Prostate gland (tissue), 2 donors: Measurements from ENCODE around the gene CYB561D2. TPM values are rescaled to one million over a fixed set of nuclear protein-coding genes. Genes with fewer than 3 reads are reported as not detected.

Experiments
- DNase-seq: peaks from one replicate; pipeline ENCODE4 v3.0.0-alpha.2; 2019; ENCODE audit warnings: low spot score
- H3K27ac ChIP-seq, 2 donors: fragments of 200-600 bp; sonication (generic); 2 replicates each; pipeline ENCODE4 v1.5.1; 2017 to 2019
- H3K27me3 ChIP-seq: fragments of 200-600 bp; sonication (generic); replicated peaks from 2 replicates; pipeline ENCODE4 v1.5.1; 2019; ENCODE audit not compliant: insufficient read depth
- H3K36me3 ChIP-seq, 2 donors: fragments of 200-600 bp; sonication (generic); 1 replicate in 1 of 2; 2 replicates in 1 of 2; pipeline versions ENCODE4 v1.5.1 to v1.8.1; 2017 to 2019
- H3K4me1 ChIP-seq: fragments of 200-600 bp; sonication (generic); replicated peaks from 2 replicates; pipeline ENCODE4 v1.5.1; 2019
- H3K4me3 ChIP-seq, 2 donors: fragments of 200-600 bp; sonication (generic); 2 replicates each; pipeline ENCODE4 v1.5.1; 2017 to 2019
- H3K9me3 ChIP-seq: fragments of 200-600 bp; sonication (generic); 2 replicates; pipeline ENCODE4 v1.5.1; 2017
- POLR2A ChIP-seq: fragments of 450-650 bp; IDR thresholded peaks from one replicate; pipeline ENCODE4 v1.6.1; 2016; ENCODE audit warnings: antibody characterized with exemption, mild to moderate bottlenecking
- POLR2AphosphoS5 ChIP-seq: sonication (generic); formaldehyde crosslinking; IDR thresholded peaks from one replicate; pipeline ENCODE4 v1.6.1; 2017; ENCODE audit warnings: antibody characterized with exemption
- WGBS: methylation state at CpG from one replicate; pipeline ENCODE4 v1.1.5; 2018; 5-methylcytosine and 5-hydroxymethylcytosine counted together
- intact Hi-C: fragments of 100-400 bp; cut with DNase I; formaldehyde crosslinking; loops from one replicate; pipeline ENCODE4 v1.14.2; 2022
- total RNA-seq, 2 donors: library from RNA; depleted of rRNA; stranded (reverse); fragments of >200 nt; gene quantifications; one replicate each; pipeline ENCODE4 v1.1.0, GENCODE V29; 2016
- TF ChIP-seq, protein P1 (sequence below), 4 experiments: fragments of 200-600 bp in 2 of 4; fragments of 450-650 bp in 2 of 4; sonication (generic) in 2 of 4; IDR thresholded peaks; 1 replicate in 3 of 4; 2 replicates in 1 of 4; pipeline ENCODE4 v1.5.1; 2016 to 2019; ENCODE audit warnings: antibody characterized with exemption in 4 of 4, mild to moderate bottlenecking in 2 of 4, moderate library complexity in 2 of 4

Gene CYB561D2
- total RNA-seq, 2 donors from 2014 or later: 33.2 to 39.9 TPM

DNA sequence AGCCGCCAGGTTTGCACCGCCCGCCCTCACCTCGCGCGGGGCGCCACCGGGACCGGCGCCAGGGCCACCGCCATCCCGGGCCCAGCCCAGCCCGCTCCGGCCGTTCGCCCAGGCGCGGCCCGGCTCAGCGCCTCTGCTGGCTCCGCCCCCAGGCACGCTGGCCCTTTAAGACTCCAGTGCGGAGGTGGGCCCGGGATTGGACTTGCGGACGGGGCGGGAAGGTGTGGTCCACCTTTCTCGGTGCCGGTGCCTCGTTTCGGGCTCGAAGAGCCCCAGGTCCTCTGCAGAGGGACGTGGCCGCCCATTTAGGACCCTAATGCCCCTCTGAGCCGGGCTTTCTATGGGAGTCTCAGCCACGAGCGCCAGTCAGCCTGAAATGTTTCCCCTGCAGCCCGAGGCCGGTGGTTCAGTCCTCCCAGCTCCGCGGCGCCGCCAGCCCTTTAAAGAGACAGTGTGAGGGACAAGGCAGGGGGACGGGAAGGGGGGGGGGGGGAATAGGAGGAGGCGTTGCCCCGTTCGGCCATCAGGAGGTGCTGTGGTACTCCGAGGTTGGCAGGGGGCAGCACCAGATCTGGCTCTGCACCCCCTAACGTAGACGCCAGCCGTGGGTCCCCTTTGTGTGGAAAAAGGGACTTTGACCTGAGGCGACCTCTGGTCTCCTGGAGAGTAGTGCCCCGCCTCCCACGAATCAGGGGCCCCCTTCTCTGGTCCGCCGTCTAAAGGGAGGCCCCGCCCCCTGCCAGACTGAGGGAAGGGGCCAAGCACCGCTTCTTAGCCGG is 29.1 kb upstream of the CYB561D2 start:
- TF ChIP-seq, protein P1, sequence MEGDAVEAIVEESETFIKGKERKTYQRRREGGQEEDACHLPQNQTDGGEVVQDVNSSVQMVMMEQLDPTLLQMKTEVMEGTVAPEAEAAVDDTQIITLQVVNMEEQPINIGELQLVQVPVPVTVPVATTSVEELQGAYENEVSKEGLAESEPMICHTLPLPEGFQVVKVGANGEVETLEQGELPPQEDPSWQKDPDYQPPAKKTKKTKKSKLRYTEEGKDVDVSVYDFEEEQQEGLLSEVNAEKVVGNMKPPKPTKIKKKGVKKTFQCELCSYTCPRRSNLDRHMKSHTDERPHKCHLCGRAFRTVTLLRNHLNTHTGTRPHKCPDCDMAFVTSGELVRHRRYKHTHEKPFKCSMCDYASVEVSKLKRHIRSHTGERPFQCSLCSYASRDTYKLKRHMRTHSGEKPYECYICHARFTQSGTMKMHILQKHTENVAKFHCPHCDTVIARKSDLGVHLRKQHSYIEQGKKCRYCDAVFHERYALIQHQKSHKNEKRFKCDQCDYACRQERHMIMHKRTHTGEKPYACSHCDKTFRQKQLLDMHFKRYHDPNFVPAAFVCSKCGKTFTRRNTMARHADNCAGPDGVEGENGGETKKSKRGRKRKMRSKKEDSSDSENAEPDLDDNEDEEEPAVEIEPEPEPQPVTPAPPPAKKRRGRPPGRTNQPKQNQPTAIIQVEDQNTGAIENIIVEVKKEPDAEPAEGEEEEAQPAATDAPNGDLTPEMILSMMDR (IDR thresholded peaks at IDR 0.05): peak in 2 of 4 experiments; percentile 21 to 66
- TF ChIP-seq POLR2A (no peak), POLR2AphosphoS5 (peak; percentile 73)
- Histone ChIP-seq H3K27ac (peak overlapping the region; percentile 88 to 95), H3K27me3 (no peaks in the 10 kb centered on the region), H3K4me3 (peak overlapping the region; percentile 48 to 68), H3K9me3 (no peaks in the 10 kb centered on the region), H3K36me3 (no peaks in the 10 kb centered on the region), H3K4me1 (peaks cover 27% of the 10 kb centered on the region)
- intact Hi-C loops: loop anchor here (2.0 to 5.0 kb wide), 2 partner anchors 61 to 84 kb away; partner anchors contain the start of gene GNAI2
- DNase-seq: peak; percentile 84
- WGBS: 2% methylated on average over 45 of the region's 59 CpGs

DNA sequence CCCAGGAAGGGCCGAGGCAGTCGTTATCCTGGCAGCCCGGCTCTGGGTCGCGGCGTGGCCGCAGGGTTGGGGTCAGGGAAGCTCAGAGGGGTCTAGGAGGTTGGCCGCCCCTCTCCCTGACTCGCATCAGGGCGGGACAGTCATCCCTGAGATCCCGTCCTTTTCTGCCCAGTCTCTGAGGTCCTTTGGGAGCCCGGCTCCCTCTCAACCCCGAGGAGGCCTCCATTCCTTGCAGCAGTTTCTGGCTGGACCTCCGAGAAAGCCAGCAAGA is 28.6 kb upstream of the CYB561D2 start:
- Histone ChIP-seq H3K27ac (peak overlapping the region; percentile 88 to 95), H3K36me3 (no peaks in the 10 kb centered on the region), H3K9me3 (no peaks in the 10 kb centered on the region), H3K4me1 (peaks cover 26% of the 10 kb centered on the region), H3K4me3 (peak overlapping the region; percentile 48 to 68), H3K27me3 (no peaks in the 10 kb centered on the region)
- TF ChIP-seq, protein P1 (IDR thresholded peaks at IDR 0.05): no peak
- no peak for TF ChIP-seq POLR2A
- TF ChIP-seq POLR2AphosphoS5: no peak
- intact Hi-C loops: loop anchor here (2.0 to 5.0 kb wide), 2 partner anchors 61 to 85 kb away; partner anchors contain the start of gene GNAI2
- no peak for DNase-seq
- 20% methylated on average over 9 of the region's 14 CpGs for WGBS

GRCh38 chr3:50322386-50323091 is 28.1 kb upstream of the CYB561D2 start, which contains the start of gene HYAL2:
Gene HYAL2, minus strand, starts transcription at chr3:50322745. Its CDS starts 2,256 bp downstream, at chr3:50320489.
- WGBS: 31% methylated on average over 31 of the region's 31 CpGs
- peaks cover 26% of the 10 kb centered on the region for H3K4me1 ChIP-seq
- no peaks in the 10 kb centered on the region for H3K9me3 ChIP-seq

DNA sequence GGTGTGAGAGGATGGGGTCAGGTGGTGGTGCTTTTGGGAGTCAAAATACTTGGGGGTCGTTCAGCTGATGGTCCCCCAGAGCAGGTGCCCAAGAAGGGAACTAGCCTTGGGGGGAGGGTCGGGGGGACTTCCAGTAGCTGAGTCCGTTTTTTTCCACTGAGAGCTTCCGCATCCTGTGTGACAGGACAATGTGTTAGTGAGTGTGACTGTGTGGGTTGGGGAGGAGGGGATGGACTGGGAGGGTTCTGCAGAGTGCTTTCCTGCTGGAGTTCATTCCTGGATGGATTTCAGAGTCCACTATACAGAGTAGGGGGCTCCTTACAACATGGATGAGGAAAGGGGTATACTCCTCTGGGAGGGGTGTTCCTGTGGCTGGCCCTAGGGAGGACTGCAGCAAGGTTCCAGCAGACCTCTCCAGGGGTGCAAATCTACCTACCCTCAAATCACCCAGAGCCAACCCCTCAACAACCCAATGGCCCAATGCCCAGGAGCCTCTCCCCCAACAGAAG is 27.5 kb upstream of the CYB561D2 start:
- no peak for TF ChIP-seq POLR2AphosphoS5
- no peak for TF ChIP-seq POLR2A
- TF ChIP-seq, protein P1 (IDR thresholded peaks at IDR 0.05): no peak
- WGBS: 39% methylated on average over 4 of the region's 4 CpGs
- peaks cover 20% of the 10 kb centered on the region for H3K4me1 ChIP-seq
- H3K36me3 ChIP-seq: no peaks in the 10 kb centered on the region
- H3K27me3 ChIP-seq: no peaks in the 10 kb centered on the region
- H3K9me3 ChIP-seq: no peaks in the 10 kb centered on the region
- peak overlapping the region; percentile 88 to 95 for H3K27ac ChIP-seq
- DNase-seq: no peak
- H3K4me3 ChIP-seq: no peak overlapping the region
- intact Hi-C loops: loop anchor here (2.0 to 5.0 kb wide), 2 partner anchors 62 to 86 kb away; partner anchors contain the start of gene GNAI2

More at GRCh38 chr3:50322386-50323091, 28.1 kb upstream of the CYB561D2 start, which contains the start of gene HYAL2:
- intact Hi-C loops: loop anchor here (2.0 to 5.0 kb wide), 2 partner anchors 62 to 85 kb away; partner anchors contain the start of gene GNAI2
- Histone ChIP-seq H3K27ac (peak within 1 kb of the TSS; percentile 88 to 95), H3K36me3 (no peaks in the 10 kb centered on the region), H3K27me3 (no peaks in the 10 kb centered on the region), H3K4me3 (peak within 1 kb of the TSS; percentile 48 to 68)
- TF ChIP-seq, protein P1 (IDR thresholded peaks at IDR 0.05): no peak
- TF ChIP-seq POLR2A (no peak), POLR2AphosphoS5 (no peak)
- DNase-seq: no peak
